GM12873 (cell line): Measurements from ENCODE around the gene ABHD5.

Experiments
- CTCF ChIP-seq: IDR thresholded peaks from 2 replicates; pipeline ENCODE4 v1.5.1; 2012; ENCODE audit warnings: low read depth, mild to moderate bottlenecking, moderate library complexity, low read length, control low read depth; ENCODE audit not compliant: insufficient read depth; ENCODE audit errors: missing control alignments

The ABHD5 gene

GRCh38 chr3:43764056-43764455 lies 73.3 kb downstream of the ABHD5 start:
- TF ChIP-seq CTCF: no peak

GRCh38 chr3:43764471-43764870 lies 73.7 kb downstream of the ABHD5 start:
- TF ChIP-seq CTCF: no peak

DNA sequence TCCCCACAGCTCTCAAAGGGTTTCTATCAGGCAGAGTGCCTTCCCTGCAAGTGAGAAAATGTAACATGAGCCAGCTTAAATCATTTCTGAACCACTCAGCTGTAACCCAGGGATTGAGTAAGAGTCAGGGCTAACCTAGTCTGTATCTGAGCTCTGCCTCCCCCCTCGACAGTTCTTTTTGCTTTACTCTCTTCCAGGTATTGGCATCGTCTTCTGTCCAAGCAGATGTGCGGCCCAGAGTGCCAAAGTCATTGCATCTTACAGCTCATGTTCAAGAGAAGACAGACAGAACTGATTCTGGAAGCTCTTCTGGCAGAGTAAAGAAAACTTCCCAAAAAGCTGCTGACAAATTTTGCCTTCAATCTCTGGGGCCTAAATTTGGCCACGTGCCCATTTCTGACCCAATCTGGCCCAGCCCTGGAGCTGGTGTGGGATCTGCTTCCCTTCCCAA lies 74.8 kb downstream of the ABHD5 start:
- no peak for TF ChIP-seq CTCF

GRCh38 chr3:43766672-43767465 lies 76.1 kb downstream of the ABHD5 start:
- TF ChIP-seq CTCF: no peak

DNA sequence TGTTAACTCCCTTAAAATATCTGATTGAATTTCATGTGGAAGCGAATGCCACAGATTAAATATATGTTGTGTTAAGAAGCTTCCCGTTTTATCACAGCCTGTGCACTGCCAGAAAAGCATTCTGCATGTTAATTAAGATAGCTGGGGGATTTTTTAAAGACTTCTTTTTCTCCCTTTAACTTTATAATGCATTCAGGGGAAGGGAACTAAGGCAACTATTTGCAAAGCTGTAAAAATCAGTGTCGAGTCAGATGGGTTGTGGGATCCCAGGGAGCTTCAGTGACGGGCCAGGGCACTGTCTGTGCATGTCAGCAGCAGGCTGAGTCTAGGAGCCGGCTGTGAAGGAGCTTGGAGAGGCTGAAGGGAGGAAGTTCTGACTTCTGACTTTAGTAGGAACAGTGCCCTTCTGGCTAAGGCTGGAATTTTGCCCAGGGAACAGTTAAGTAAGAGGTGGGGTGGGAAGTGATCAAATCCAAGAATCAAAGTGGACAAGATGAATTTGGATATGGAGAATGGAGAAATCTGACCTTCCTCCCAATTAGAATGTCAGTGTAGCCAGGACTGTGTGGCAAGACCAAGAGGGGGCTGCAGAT lies 77.7 kb downstream of the ABHD5 start:
- TF ChIP-seq CTCF: no peak

- peak; percentile 96 for TF ChIP-seq CTCF
Observed at GRCh38 chr3:43769097-43769884, 78.6 kb downstream of the ABHD5 start.

- peak; percentile 3 for TF ChIP-seq CTCF
Observed at GRCh38 chr3:43769885-43770425, 79.2 kb downstream of the ABHD5 start.
